HFF-Myc (cell line): Measurements from ENCODE around the gene DUSP16.

Experiments
- DNase-seq: peaks from one replicate; pipeline ENCODE4 v3.0.0-alpha.2; 2011; ENCODE audit warnings: low read depth; ENCODE audit errors: extremely low read depth
- H3K4me3 ChIP-seq: replicated peaks from 2 replicates; pipeline ENCODE4 v1.5.1; 2011; ENCODE audit warnings: low read depth, mild to moderate bottlenecking, control low read depth, low read length
- TF ChIP-seq, protein P1 (sequence below): IDR thresholded peaks from 2 replicates; pipeline ENCODE4 v1.5.1; 2012; ENCODE audit warnings: mild to moderate bottlenecking, low read depth, low read length, control low read depth; ENCODE audit errors: missing control alignments

DUSP16 gene

DNA sequence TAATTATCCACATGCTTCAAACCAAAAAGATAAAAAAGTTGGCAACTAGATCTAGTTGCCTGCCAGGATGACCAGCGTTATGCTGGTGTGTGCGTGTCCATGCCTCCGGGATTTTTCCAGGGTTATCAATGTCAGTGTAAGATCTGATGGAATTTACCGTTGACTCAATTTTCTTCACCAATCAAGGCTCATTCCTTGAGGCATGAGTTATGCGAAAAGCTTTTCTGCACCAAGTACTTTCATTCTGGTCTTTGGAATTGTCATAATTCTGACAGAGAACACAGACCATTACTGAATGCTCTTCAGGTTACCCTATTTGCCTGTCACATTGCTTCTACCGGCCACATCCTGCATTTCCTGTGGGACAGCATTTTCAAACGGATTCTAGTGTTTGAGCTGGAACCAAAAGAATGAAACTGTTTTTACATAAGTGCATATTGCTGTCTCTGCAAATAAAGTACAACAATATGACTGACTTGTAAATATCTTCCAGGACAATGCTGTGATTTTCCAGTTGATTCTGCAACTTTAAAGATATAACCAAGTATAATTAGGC lies 91.8 kb downstream of the DUSP16 start:
- H3K4me3 ChIP-seq = no peak overlapping the region
- TF ChIP-seq, protein P1, sequence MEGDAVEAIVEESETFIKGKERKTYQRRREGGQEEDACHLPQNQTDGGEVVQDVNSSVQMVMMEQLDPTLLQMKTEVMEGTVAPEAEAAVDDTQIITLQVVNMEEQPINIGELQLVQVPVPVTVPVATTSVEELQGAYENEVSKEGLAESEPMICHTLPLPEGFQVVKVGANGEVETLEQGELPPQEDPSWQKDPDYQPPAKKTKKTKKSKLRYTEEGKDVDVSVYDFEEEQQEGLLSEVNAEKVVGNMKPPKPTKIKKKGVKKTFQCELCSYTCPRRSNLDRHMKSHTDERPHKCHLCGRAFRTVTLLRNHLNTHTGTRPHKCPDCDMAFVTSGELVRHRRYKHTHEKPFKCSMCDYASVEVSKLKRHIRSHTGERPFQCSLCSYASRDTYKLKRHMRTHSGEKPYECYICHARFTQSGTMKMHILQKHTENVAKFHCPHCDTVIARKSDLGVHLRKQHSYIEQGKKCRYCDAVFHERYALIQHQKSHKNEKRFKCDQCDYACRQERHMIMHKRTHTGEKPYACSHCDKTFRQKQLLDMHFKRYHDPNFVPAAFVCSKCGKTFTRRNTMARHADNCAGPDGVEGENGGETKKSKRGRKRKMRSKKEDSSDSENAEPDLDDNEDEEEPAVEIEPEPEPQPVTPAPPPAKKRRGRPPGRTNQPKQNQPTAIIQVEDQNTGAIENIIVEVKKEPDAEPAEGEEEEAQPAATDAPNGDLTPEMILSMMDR = no peak

GRCh38 chr12:12469386-12469785 lies 93.3 kb downstream of the DUSP16 start:
- no peak overlapping the region for H3K4me3 ChIP-seq
- TF ChIP-seq, protein P1 = no peak
- no peak for DNase-seq

More for the DNA sequence above, 91.8 kb downstream of the DUSP16 start:
- DNase-seq = no peak

DNA sequence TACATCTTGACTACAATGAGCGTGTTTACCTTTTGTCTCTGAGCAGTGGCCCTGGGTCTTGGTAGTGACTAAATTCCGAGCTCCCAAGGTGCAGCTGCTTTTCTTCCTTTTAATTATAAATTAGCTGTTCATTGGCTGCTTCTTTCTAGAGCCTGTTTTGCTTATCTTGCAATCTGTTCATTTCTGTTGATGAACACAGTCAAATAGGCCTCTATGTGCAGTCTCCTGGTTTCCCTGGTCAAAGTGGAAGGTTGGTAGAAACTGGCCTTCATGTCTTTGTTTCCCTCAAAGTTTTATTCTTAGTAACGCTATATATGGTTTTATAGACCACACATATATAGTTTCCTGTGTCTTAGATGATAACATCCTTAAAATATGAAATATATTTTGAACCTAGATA lies 94.1 kb downstream of the DUSP16 start:
- TF ChIP-seq, protein P1 = no peak
- DNase-seq = no peak
- H3K4me3 ChIP-seq = no peak overlapping the region

DNA sequence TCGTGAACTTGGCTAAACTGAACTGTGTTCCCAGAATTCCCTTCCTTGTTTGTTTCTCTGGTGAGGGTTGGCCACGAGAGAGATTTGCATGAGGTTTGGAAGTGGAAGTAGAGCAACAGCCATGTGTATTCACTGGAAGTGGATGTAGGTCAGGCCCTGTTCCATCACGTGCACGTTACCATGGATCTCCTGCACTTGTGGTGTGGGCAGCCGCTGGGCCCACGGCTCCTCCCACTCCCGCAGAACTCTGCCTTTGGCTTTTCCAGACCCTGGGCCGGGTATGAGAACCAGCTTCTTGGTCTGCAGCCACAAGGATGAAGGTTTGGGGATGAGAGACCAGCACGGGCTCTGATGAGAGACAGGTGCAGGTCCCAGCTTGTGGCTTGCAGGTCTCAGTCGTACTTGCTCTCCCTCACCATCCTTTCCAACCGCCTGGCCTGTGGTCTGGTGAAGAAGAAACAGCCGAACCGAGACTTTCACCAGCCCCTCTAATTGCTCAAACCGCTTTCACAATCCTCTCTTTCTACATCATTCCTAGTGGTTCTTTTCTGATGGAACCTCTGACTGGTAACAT lies 94.9 kb downstream of the DUSP16 start:
- no peak overlapping the region for H3K4me3 ChIP-seq
- no peak for DNase-seq
- TF ChIP-seq, protein P1 = no peak

DNA sequence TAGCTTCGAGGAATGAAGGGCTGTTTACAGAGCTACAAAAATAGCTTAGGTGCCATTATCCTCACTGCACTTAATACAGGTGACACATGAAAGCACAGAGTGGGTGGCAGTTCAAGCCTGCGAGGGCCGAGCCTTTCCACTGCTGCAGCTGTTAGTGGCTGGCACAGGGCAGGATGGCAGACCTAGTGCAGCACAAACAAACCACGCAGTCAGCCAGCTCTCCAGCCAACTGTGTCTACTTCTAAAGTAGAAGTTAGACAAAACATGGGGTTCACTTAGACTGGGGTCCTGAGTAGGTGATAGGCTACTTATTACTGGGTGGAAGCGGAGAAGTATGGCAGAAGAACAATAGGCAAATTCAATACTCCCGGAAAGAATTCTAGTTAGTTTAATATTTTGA lies 95.4 kb downstream of the DUSP16 start:
- TF ChIP-seq, protein P1 = no peak
- DNase-seq = no peak
- no peak overlapping the region for H3K4me3 ChIP-seq

GRCh38 chr12:12466157-12466556 lies 96.5 kb downstream of the DUSP16 start:
- H3K4me3 ChIP-seq = no peak overlapping the region
- TF ChIP-seq, protein P1 = no peak
- no peak for DNase-seq

DNA sequence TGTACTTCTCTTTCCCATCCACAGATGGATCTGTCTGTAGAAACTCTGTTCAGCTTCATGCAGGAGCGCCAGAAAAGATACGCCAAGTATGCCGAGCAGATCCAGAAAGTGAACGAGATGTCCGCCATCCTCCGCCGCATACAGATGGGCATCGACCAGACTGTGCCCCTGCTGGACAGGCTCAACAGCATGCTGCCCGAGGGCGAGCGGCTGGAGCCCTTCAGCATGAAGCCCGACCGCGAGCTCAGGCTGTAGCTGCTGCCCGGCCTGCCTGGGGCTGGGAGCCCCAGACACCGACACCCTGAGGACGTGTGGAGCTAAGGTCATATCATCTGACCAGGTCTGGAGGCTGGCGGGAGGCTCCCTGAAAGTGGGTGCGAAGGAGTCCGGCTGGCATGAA lies 97.1 kb downstream of the DUSP16 start:
- DNase-seq = no peak
- TF ChIP-seq, protein P1 = no peak
- no peak overlapping the region for H3K4me3 ChIP-seq
